ENCODE results near the gene IL1RL2.

IL1RL2 gene

GRCh38 chr2:102186791-102187495 lies at the start of gene IL1RL2:
TSS of gene IL1RL2 (plus strand) at chr2:102187023. CDS start at chr2:102187868, 845 bp downstream.
- DNase-seq: peak; percentile 48 to 73

GRCh38 chr2:102137138-102137537 lies 49.7 kb upstream of the IL1RL2 start:
- no peak for DNase-seq

GRCh38 chr2:102138331-102138730 lies 48.5 kb upstream of the IL1RL2 start:
- DNase-seq: peak; percentile 65 to 66

GRCh38 chr2:102139851-102140250 lies 47.0 kb upstream of the IL1RL2 start:
- DNase-seq: no peak

DNA sequence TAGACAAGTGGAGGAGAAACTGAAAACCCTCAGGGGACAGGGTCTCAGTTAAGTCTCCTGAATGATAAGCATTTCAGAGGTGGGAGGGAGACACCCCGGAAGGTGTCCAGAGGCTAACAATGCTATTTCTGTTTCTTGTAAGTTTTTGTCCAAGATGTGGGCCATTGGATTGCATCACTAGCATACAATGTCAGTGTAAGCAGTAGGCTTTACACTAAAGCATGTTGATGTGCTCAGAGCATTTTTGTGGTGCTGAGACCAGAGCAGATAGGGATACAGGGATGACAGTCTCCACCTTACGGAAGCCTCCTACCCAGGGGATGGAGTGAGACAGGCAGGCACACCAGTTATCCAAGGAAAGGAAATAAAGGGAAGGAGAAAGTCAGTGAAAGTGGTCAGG lies 46.4 kb upstream of the IL1RL2 start:
- no peak for DNase-seq

GRCh38 chr2:102141011-102141943 lies 45.5 kb upstream of the IL1RL2 start:
- no peak for DNase-seq

GRCh38 chr2:102141970-102142828 lies 44.6 kb upstream of the IL1RL2 start, which contains the start of gene IL1R1:
TSS of gene IL1R1 (plus strand) at chr2:102142746. CDS start at chr2:102157725, 14,979 bp downstream.
- peak; percentile 84 to 91 for DNase-seq

- DNase-seq: no peak
These were observed 43.9 kb upstream of the IL1RL2 start for GRCh38 chr2:102142829-102143449.

DNA sequence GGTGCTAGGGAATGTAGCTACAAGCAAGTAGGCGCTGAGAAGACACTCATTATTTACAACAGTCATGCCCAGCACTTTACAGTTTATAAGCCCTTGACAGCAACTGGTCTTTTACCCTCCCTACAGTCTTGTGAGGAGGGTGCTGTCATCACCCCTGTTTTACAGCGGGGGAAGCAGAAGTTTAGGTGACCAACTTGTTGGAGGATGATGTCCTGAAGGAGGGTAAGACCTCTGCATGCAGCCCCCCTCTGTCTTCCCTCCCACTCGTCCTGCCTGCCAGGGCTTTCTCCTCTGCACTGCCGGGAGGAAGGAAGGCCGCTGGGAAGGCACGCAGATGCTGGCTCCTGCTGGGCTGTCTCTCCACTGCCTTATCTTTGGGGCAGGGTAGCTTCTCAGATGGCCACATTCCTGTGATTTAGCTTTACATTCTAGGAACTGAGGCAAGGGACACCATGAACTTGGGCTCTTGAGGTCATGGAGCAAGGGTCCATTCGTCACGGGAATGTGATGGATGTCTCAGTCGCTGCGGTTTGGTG lies 43.3 kb upstream of the IL1RL2 start:
- no peak for DNase-seq

GRCh38 chr2:102144128-102144527 lies 42.7 kb upstream of the IL1RL2 start:
- no peak for DNase-seq

DNA sequence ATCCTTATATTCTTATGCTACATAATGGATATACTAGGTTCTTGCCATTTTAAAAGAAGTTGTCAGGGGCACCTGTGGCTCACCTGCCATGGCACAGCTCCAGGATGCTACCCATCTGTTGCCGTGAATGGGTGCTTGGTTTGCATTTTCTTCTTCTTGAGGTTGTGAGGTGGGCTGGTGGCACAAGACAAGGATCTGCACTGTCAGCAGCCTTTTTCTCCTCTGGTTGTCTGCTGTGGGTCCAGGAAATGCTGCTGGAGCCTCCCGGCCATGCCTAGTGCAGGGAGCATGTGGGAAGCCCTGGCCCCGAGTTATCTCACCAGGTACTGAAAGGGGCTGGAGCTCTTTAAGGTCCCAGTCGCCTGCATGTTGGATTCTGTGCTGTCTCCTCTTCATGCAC lies 41.7 kb upstream of the IL1RL2 start:
- no peak for DNase-seq

- no peak for DNase-seq
These were observed 40.9 kb upstream of the IL1RL2 start for GRCh38 chr2:102145934-102146333.

DNA sequence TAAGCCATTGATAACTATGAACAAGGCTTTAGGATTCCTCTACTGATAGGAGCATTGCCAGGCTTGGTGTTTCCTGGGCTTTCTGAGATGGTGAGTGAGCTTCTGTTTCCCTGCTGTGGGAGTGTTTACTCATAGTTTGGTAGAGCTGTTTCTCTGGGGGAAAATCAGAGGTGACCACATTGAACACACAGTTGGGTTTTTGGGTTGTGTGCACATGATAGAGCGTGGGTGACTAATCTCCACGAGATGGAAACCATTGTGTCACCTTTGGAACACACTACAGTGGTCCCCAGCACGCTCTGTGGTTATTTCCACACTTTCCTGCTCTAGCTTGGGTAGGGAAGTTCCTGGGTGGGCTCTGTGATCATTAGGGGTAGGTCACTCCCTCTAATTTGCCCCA lies 38.9 kb upstream of the IL1RL2 start:
- DNase-seq: peak; percentile 70 to 79

- no peak for DNase-seq
These were observed 37.6 kb upstream of the IL1RL2 start for GRCh38 chr2:102149243-102149642.

DNA sequence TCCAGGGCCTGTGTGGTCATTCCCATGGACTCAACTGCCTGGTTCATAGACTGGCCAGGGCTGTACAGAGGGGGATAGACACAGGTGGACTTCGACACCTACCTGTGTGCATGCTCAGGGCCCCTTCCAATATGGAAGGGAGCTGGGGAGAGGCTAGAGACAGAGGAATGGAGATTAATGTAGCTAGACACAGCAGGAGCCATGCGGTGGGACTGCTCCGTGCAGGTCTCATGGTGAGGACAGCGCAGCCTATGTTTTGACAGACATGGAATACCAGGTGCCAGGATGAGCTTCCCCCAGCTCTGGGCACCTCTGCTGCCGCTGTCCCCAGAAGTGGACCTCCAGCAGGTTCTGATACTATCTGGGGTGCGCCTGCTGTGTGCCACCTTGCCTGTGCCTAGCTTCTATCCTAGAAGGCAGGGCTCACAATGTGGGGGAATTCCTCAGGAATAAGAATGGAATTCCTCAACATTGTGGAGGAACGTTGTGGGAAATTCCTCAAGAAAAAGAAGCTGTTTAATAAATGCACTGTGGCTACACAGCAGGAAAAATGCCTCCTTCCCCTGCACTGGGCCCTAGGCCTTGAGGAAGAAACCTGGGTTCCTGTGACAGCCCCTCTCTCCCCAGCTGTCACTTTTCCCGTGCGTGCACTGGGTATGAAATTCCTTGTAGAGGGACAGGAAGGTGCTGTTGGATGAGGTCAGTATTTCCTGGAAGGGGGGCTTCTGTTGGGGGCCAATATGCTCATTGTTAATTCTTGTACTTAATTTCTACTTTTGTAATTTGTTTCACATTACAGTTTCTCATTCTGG lies 37.0 kb upstream of the IL1RL2 start:
- no peak for DNase-seq

GRCh38 chr2:102154364-102154763 lies 32.5 kb upstream of the IL1RL2 start:
- no peak for DNase-seq

GRCh38 chr2:102154946-102155702 lies 31.7 kb upstream of the IL1RL2 start:
- no peak for DNase-seq

DNA sequence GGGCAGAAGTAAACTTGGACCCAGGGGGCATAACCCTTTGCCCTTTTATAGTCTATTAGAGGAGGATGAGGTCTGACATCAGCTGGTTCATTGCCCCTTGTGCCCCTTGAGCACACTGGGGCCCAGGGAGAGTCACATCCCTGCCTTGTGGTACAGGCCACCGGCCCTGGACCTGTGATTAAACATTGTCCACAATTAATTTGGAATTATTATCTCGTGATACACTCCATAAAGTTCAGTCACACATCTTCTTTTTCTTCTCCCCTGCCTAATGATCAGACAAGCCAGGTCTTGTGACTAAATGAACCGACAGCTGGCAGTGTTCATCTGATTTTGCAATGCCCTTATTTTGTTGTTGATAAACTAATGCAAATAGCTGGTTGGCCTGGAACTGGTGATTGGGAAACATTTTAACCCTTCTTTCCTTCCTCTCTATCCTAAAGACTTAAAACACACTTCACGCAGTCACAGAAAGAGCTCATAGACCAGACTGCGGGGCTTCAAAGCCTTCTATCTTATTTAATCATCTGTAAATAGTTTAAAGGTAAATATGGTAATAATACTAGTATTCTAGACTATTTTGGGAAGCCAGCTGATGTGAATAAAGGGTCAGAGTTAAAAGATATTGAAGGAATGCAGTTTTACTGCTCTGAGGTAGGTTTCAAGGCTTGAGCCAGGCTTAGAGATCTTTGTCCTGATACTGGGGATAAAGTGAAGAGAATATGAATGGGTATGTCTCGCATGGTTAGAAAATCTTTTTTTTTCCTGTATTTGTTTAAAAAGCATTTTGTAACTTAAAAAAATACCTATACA lies 30.9 kb upstream of the IL1RL2 start:
- peak; percentile 63 to 65 for DNase-seq

- DNase-seq: no peak
These were observed 28.6 kb upstream of the IL1RL2 start for GRCh38 chr2:102158011-102158755.
